H1 (cell line): ENCODE data around the gene HYAL1. TPM values are rescaled to one million over a fixed set of nuclear protein-coding genes. Genes with fewer than 3 reads are reported as not detected.

Experiments
- ASH2L ChIP-seq: fragments of 200-600, 300-600 bp; sonication (generic); IDR thresholded peaks from one replicate; pipeline ENCODE4 v1.7.1; 2017; ENCODE audit warnings: low read length
- CBX8 ChIP-seq: fragments of 300-800, 300-1000 bp; sonication (generic); IDR thresholded peaks from 2 replicates; pipeline ENCODE4 v1.7.1; 2016; ENCODE audit warnings: low read depth, low read length, borderline replicate concordance
- CHD1 ChIP-seq: IDR thresholded peaks from 2 replicates; pipeline ENCODE4 v1.6.1; 2012; ENCODE audit warnings: low read depth, low read length, improper control_type of control experiment
- CTBP2 ChIP-seq: IDR thresholded peaks from 2 replicates; pipeline ENCODE4 v1.7.0; 2011; ENCODE audit warnings: borderline replicate concordance, mild to moderate bottlenecking, moderate library complexity, mixed read lengths, low read length; ENCODE audit not compliant: insufficient read depth, insufficient read length
- EGR1 ChIP-seq: IDR thresholded peaks from 2 replicates; pipeline ENCODE4 v1.6.1; 2011; ENCODE audit warnings: low read depth, low read length, borderline replicate concordance
- EP300 ChIP-seq, 2 experiments: IDR thresholded peaks; 1 replicate in 1 of 2; 2 replicates in 1 of 2; pipeline ENCODE4 v1.6.1; 2011 to 2012; ENCODE audit warnings: low read depth in 2 of 2, low read length in 2 of 2, mild to moderate bottlenecking in 2 of 2, borderline replicate concordance in 1 of 2, inconsistent platforms in 1 of 2, moderate library complexity in 1 of 2
- HDAC2 ChIP-seq, 2 experiments: fragments of 300-600 bp in 1 of 2; sonication (generic) in 1 of 2; IDR thresholded peaks; 2 replicates each; pipeline ENCODE4 v1.6.1; 2011 to 2012; ENCODE audit warnings: low read depth in 2 of 2, low read length in 2 of 2, mild to moderate bottlenecking in 2 of 2, moderate library complexity in 2 of 2, borderline replicate concordance in 1 of 2, inconsistent platforms in 1 of 2
- HDAC6 ChIP-seq: IDR thresholded peaks from one replicate; pipeline ENCODE4 v1.7.1; 2012; ENCODE audit warnings: low read depth, mild to moderate bottlenecking, inconsistent platforms, low read length, moderate library complexity
- KDM4A ChIP-seq: IDR thresholded peaks from one replicate; pipeline ENCODE4 v1.7.1; 2012; ENCODE audit warnings: low read depth, mild to moderate bottlenecking, moderate library complexity, low read length, inconsistent platforms; ENCODE audit not compliant: severe bottlenecking
- PHF8 ChIP-seq: fragments of 200-600 bp; sonication (generic); conservative IDR thresholded peaks from 2 replicates; pipeline ENCODE4 v1.7.1; 2012; ENCODE audit warnings: low read depth, mild to moderate bottlenecking, inconsistent platforms, low read length, moderate library complexity
- RAD21 ChIP-seq, 2 experiments: IDR thresholded peaks in 1 of 2; conservative IDR thresholded peaks in 1 of 2; 2 replicates each; pipeline ENCODE4 v1.6.1; 2011; ENCODE audit warnings: low read depth in 2 of 2, low read length in 2 of 2, improper control_type of control experiment in 1 of 2, inconsistent platforms in 1 of 2, mild to moderate bottlenecking in 1 of 2, moderate library complexity in 1 of 2
- RFX5 ChIP-seq: IDR thresholded peaks from 2 replicates; pipeline ENCODE4 v1.6.1; 2011; ENCODE audit warnings: low read depth, low read length, improper control_type of control experiment, borderline replicate concordance
- SIN3A ChIP-seq, 2 experiments: IDR thresholded peaks in 1 of 2; conservative IDR thresholded peaks in 1 of 2; 2 replicates each; pipeline ENCODE4 v1.6.1; 2011 to 2012; ENCODE audit warnings: low read length in 2 of 2, improper control_type of control experiment in 1 of 2, low read depth in 1 of 2, mild to moderate bottlenecking in 1 of 2
- SP2 ChIP-seq: IDR thresholded peaks from 2 replicates; pipeline ENCODE4 v1.6.1; 2012; ENCODE audit warnings: mild to moderate bottlenecking, low read length, inconsistent platforms
- SP4 ChIP-seq: IDR thresholded peaks from 2 replicates; pipeline ENCODE4 v1.6.1; 2012; ENCODE audit warnings: low read length, inconsistent platforms
- TBP ChIP-seq: IDR thresholded peaks from 2 replicates; pipeline ENCODE4 v1.6.1; 2011; ENCODE audit warnings: low read depth, low read length, improper control_type of control experiment
- TCF12 ChIP-seq: IDR thresholded peaks from 2 replicates; pipeline ENCODE4 v1.6.1; 2011; ENCODE audit warnings: low read depth, mild to moderate bottlenecking, low read length
- TEAD4 ChIP-seq: IDR thresholded peaks from 2 replicates; pipeline ENCODE4 v1.6.1; 2012; ENCODE audit warnings: low read depth, low read length, inconsistent platforms, mixed read lengths
- ZNF274 ChIP-seq: IDR thresholded peaks from 2 replicates; pipeline ENCODE4 v1.7.0; 2012; ENCODE audit warnings: low read length, borderline replicate concordance; ENCODE audit errors: extremely low read depth
- polyA plus RNA-seq, 7 experiments: library from polyadenylated mRNA; depleted of rRNA in 3 of 7; stranded (reverse) in 5 of 7; unstranded in 2 of 7; fragments of >200 nt in 5 of 7; fragments of 200-250 nt in 2 of 7; gene quantifications; 1 replicate in 5 of 7; 2 replicates in 1 of 7; 4 replicates in 1 of 7; pipeline versions ENCODE4 v1.2.1 to v1.2.3, GENCODE V29; 2011 to 2013; ENCODE audit warnings: missing spikeins in 2 of 7, mixed read lengths in 2 of 7
- total RNA-seq: library from RNA; stranded (reverse); fragmentation: NEBNext Ultra II Directional; extraction: Animal tissue kit (Norgen Biotek cat#: 25700); gene quantifications from 2 replicates; pipeline ENCODE4 v1.2.1, GENCODE V29; 2021
- TF ChIP-seq, protein P1 (sequence below): IDR thresholded peaks from 2 replicates; pipeline ENCODE4 v1.6.1; 2011; ENCODE audit warnings: low read length, improper control_type of control experiment
- TF ChIP-seq, protein P2 (sequence below): IDR thresholded peaks from 2 replicates; pipeline ENCODE4 v1.6.1; 2012; ENCODE audit warnings: inconsistent platforms

The HYAL1 gene
- total and polyA plus RNA-seq, 2 of the 8 experiments (the other 6 are each of a cell fraction or from before 2014, with no cell fraction given): 2.0 to 5.4 TPM

DNA sequence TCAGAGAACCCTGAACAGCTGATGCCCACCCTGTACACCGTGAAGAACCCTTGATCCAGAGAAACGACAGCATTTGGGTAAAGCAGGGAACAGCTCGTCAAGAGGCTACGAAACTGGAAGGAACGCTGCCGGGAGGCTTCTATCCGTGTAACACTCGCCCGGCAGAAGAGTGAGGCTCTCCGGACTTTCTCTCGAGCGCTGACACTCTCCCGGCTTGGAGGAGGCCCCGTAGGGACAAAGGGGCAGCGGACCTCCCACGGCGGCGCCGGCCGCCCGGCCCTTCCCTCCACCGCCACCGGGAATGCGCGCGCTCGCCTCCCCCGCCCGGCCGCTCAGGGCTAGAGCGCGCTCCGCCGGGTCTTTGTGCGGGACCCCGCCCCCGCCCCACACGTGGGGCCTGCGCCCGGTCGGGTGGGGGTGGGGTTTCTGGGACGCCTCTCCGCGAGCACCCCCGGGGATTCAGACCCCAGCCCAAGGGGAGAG is 17.5 kb upstream of the HYAL1 start (continued):
- TF ChIP-seq, protein P1, sequence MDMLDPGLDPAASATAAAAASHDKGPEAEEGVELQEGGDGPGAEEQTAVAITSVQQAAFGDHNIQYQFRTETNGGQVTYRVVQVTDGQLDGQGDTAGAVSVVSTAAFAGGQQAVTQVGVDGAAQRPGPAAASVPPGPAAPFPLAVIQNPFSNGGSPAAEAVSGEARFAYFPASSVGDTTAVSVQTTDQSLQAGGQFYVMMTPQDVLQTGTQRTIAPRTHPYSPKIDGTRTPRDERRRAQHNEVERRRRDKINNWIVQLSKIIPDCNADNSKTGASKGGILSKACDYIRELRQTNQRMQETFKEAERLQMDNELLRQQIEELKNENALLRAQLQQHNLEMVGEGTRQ: 0 out of 2 replicates have a peak, but pooled peaks have one; percentile 35
- TF ChIP-seq ASH2L (peak; percentile 30), EGR1 (no peak; the same call in 1 of the 2 replicates), SP2 (no peak), EP300 (IDR thresholded peaks at IDR 0.05; ENCODE audit: borderline replicate concordance in 1 of 2, low read depth in 2 of 2, low read length in 2 of 2) (no peak), RFX5 (no peak), CTBP2 (no peak), ZNF274 (no peak), HDAC6 (no peak), CHD1 (no peak), KDM4A (peak; percentile 8), TBP (no peak), SIN3A (conservative IDR thresholded peaks at IDR 0.05 in 1 of 2, IDR thresholded peaks at IDR 0.05 in 1 of 2; ENCODE audit: low read depth in 1 of 2, low read length in 2 of 2) (peak in 1 of 2 experiments; percentile 75; a peak in 2 of 4 replicates), PHF8 (no peak), SP4 (no peak), CBX8 (no peak), TCF12 (no peak), HDAC2 (IDR thresholded peaks at IDR 0.05; ENCODE audit: borderline replicate concordance in 1 of 2, low read depth in 2 of 2, low read length in 2 of 2) (no peak), TEAD4 (peak; percentile 34; the same call in 1 of the 2 replicates), RAD21 (IDR thresholded peaks at IDR 0.05 in 1 of 2, conservative IDR thresholded peaks at IDR 0.05 in 1 of 2; ENCODE audit: low read depth in 2 of 2, low read length in 2 of 2) (no peak)
- TF ChIP-seq, protein P2, sequence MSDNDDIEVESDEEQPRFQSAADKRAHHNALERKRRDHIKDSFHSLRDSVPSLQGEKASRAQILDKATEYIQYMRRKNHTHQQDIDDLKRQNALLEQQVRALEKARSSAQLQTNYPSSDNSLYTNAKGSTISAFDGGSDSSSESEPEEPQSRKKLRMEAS: peak; percentile 72
